HFF-Myc (cell line): Measurements from ENCODE around the gene ADSS2.

ENCODE experiments used
- DNase-seq: peaks from one replicate; pipeline ENCODE4 v3.0.0-alpha.2; 2011; ENCODE audit warnings: low read depth; ENCODE audit errors: extremely low read depth
- H3K4me3 ChIP-seq: replicated peaks from 2 replicates; pipeline ENCODE4 v1.5.1; 2011; ENCODE audit warnings: low read depth, mild to moderate bottlenecking, control low read depth, low read length
- CTCF ChIP-seq: IDR thresholded peaks from 2 replicates; pipeline ENCODE4 v1.5.1; 2012; ENCODE audit warnings: mild to moderate bottlenecking, low read depth, low read length, control low read depth; ENCODE audit errors: missing control alignments

Gene ADSS2

DNA sequence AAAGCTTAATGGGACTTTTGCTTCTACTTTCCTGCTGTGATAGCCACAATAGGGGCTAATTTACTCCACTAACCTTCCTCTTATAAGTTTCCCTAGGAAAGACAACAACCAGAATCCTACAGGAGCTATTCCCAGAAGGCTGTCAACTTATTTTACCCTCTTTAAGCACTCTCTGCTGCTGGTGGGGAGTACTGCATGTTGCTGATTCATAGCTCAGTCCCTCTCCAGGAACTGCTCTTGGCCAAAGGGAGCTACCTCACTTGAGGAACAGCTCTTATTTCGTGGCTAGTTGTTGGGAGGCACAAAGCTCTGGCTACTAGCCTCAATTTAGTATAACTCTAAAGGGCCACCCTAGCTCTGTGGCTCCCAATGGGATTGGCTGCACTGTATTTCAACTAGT lies 37.2 kb downstream of the ADSS2 start:
- peak; percentile 25 for DNase-seq
- TF ChIP-seq CTCF, result peak; percentile 14
- no peak overlapping the region for H3K4me3 ChIP-seq

GRCh38 chr1:244413736-244414135 lies 38.0 kb downstream of the ADSS2 start:
- DNase-seq, result no peak
- no peak overlapping the region for H3K4me3 ChIP-seq
- TF ChIP-seq CTCF, result no peak

GRCh38 chr1:244412176-244412575 lies 39.5 kb downstream of the ADSS2 start:
- no peak for TF ChIP-seq CTCF
- no peak overlapping the region for H3K4me3 ChIP-seq
- DNase-seq, result no peak

- no peak overlapping the region for H3K4me3 ChIP-seq
- DNase-seq, result no peak
- TF ChIP-seq CTCF, result no peak
These were observed 42.0 kb downstream of the ADSS2 start for GRCh38 chr1:244409701-244410100.

DNA sequence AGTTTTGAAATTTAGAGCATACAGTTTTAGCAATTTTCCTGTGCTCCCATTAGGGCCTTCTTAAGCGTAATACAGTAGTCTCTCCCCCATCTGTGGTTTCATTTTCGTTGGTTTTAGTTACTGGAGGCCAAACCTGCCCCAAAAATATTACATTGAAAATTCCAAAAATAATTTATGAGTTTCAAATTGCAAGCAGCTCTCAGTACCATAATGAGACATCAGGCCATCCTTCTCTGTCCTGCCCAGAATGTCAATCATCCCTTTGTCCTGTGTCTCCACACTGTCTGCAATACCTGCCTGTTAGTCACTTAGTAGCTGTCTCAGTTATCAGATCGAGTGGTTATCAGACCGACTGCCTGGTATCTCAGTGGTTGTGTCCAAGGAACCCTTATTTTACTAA lies 45.4 kb downstream of the ADSS2 start:
- no peak for DNase-seq
- no peak for TF ChIP-seq CTCF
- H3K4me3 ChIP-seq, result no peak overlapping the region

DNA sequence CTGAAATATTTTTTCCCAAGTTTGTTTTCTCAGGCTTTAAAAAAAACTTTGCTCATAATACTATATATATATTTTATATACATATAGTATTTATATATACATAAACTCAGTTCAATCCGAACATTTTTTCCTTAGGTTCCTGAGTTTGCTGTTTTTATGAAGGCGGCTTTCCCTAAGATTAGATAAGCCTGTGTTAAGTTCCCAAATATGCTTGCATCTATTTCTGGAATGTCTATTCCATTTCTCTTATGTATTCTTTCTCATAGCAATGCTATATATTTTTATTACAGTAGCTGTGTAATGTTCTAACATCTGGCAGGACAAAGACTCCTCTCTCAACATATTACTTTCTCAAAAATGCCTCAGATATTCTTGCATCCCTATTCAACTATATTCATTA lies 45.9 kb downstream of the ADSS2 start:
- TF ChIP-seq CTCF, result no peak
- no peak for DNase-seq
- H3K4me3 ChIP-seq, result no peak overlapping the region

GRCh38 chr1:244403431-244403830 lies 48.3 kb downstream of the ADSS2 start:
- no peak overlapping the region for H3K4me3 ChIP-seq
- no peak for DNase-seq
- no peak for TF ChIP-seq CTCF
